NCI-H2081 (cell line): Measurements from ENCODE around the gene HSD17B7.
"Not testable (repeated sequence)": the region's sequence is repeated elsewhere in the genome, so short reads cannot be mapped to it uniquely, and the experiment has no call there.

Experiments
- DNase-seq, 2 experiments: peaks; one replicate each; lab custom pipeline; 2025; lab: John Stamatoyannopoulos, UW

Gene HSD17B7

GRCh38 chr1:162790303-162790984, at the start of gene HSD17B7:
Gene HSD17B7 (plus strand): TSS chr1:162790702. CDS start chr1:162790801, 99 bp downstream.
- peak; percentile 87 to 95 for DNase-seq

- no peak for DNase-seq
These were observed 49.7 kb upstream of the HSD17B7 start for GRCh38 chr1:162740755-162741154.

- DNase-seq, result no peak
These were observed 48.9 kb upstream of the HSD17B7 start for GRCh38 chr1:162741574-162741973.

- not testable (repeated sequence) for DNase-seq
These were observed 44.1 kb upstream of the HSD17B7 start for GRCh38 chr1:162746264-162746942.

- DNase-seq, result no peak
These were observed 37.4 kb upstream of the HSD17B7 start for GRCh38 chr1:162753001-162753658.

GRCh38 chr1:162753998-162754585, 36.4 kb upstream of the HSD17B7 start:
- no peak for DNase-seq

- DNase-seq, result no peak
These were observed 35.2 kb upstream of the HSD17B7 start for GRCh38 chr1:162755306-162755705.

- no peak for DNase-seq
These were observed 34.0 kb upstream of the HSD17B7 start for GRCh38 chr1:162756523-162756922.

- DNase-seq, result no peak
These were observed 33.0 kb upstream of the HSD17B7 start for GRCh38 chr1:162757476-162757875.

- DNase-seq, result no peak
These were observed 24.7 kb upstream of the HSD17B7 start for GRCh38 chr1:162765788-162766187.

- no peak for DNase-seq
These were observed 17.8 kb upstream of the HSD17B7 start for GRCh38 chr1:162772571-162773154.

GRCh38 chr1:162774007-162774406, 16.5 kb upstream of the HSD17B7 start:
- DNase-seq, result no peak

GRCh38 chr1:162779043-162779442, 11.5 kb upstream of the HSD17B7 start:
- no peak for DNase-seq

GRCh38 chr1:162782671-162783070, 7.8 kb upstream of the HSD17B7 start:
- no peak for DNase-seq

- DNase-seq, result not testable (repeated sequence)
These were observed 5.6 kb upstream of the HSD17B7 start for GRCh38 chr1:162784926-162785325.

GRCh38 chr1:162788783-162789182, 1.7 kb upstream of the HSD17B7 start:
- DNase-seq, result not testable (repeated sequence)

GRCh38 chr1:162790985-162791357, 469 bp downstream of the HSD17B7 start:
- peak; percentile 23 to 68 for DNase-seq

GRCh38 chr1:162794284-162794683, 3.8 kb downstream of the HSD17B7 start:
- DNase-seq, result not testable (repeated sequence)

GRCh38 chr1:162796617-162797279, 6.2 kb downstream of the HSD17B7 start:
- DNase-seq, result not testable (repeated sequence)

- peak; percentile 53 to 63 for DNase-seq
These were observed 9.7 kb downstream of the HSD17B7 start for GRCh38 chr1:162799995-162800830.

- DNase-seq, result not testable (repeated sequence)
These were observed 17.0 kb downstream of the HSD17B7 start for GRCh38 chr1:162807503-162807902.
